Heart left ventricle (tissue), 13 donors: ENCODE measurements around the gene ATG4A.

Experiments used
- POLR2A ChIP-seq, 2 donors: fragments of 450-650 bp; IDR thresholded peaks; one replicate each; pipeline ENCODE4 v1.6.1; 2017; ENCODE audit warnings: antibody characterized with exemption in 2 of 2, mild to moderate bottlenecking in 2 of 2, moderate library complexity in 2 of 2
- TF ChIP-seq, protein P1 (sequence below), 12 donors: fragments of 200-600 bp; sonication (generic) in 4 of 12; IDR thresholded peaks; one replicate each; pipeline versions ENCODE4 v1.5.0 to v1.8.0; 2018 to 2022; ENCODE audit warnings: antibody characterized with exemption in 12 of 12, mild to moderate bottlenecking in 5 of 12
- donor health status: ischemic (EF 13 %, LVEDD 7.1; RV severe dilation, severe dysfunction).
- donor health status: DM: no; HTN: yes; CAD: no.
- donor health status: DM: no; HTN: no; CAD: no.
- donor health status: ischemic (EF 25% LVEDD 6.9; RV normal size, moderate dysfunction).
- donor health status: ischemic (EF 25% LVEDD 5.7; RV mildly dilated, moderate dysfunction).
- donor health status: ischemic (EF 35%, LVEDD 5.7; RV mildly dilated, moderate dysfunction).
- donor health status: nonischemic (EF 11% LVEDD 7.7; RV severe dilation, severe dysfunction).
- donor health status: DM: yes; HTN: yes; CAD: no.
- donor health status: PGD.
- donor health status: ischemic (EF 29% LVEDD 5.4; RV normal size, mild dysfunction).
- donor health status: nonischemic (EF 23%, LVEDD 6.1; RV moderate dilation, normal function).

DNA sequence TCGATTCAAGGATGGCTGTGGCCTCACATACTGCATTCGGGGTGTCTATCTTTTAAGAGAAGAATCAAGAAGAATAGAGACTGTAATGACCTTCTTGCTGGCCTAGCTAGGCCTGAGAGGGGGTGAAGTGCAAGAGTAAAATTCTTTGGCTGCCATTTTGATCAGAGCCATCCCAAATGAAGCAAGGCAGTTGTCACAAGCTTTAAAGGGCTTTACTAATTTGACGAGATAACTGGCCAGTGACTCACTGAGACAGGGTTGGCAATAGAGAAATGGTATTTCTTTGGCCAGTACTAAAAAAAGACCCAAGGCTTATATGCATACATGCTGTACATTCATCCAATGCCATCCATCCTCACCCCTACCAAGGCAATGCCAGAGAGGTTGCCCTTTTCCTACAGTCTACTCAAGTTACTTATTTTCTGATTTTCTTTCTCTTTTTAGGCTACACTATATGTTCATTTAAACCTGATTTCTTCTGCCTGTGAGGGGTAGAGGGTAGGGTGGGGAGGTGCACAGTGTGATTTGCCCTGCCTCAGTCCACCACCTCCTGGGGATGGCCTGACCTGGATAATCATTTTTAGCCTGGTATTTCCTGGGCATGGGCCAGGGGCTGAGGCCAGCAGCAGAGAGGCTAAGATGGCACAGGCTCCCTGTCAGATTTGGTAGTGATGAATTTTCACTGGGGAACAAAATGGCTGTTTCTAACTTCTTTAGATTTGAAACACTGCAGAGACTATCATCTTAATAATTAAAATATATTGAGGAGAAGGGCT is 32.2 kb downstream of the ATG4A start:
- TF ChIP-seq, protein P1, sequence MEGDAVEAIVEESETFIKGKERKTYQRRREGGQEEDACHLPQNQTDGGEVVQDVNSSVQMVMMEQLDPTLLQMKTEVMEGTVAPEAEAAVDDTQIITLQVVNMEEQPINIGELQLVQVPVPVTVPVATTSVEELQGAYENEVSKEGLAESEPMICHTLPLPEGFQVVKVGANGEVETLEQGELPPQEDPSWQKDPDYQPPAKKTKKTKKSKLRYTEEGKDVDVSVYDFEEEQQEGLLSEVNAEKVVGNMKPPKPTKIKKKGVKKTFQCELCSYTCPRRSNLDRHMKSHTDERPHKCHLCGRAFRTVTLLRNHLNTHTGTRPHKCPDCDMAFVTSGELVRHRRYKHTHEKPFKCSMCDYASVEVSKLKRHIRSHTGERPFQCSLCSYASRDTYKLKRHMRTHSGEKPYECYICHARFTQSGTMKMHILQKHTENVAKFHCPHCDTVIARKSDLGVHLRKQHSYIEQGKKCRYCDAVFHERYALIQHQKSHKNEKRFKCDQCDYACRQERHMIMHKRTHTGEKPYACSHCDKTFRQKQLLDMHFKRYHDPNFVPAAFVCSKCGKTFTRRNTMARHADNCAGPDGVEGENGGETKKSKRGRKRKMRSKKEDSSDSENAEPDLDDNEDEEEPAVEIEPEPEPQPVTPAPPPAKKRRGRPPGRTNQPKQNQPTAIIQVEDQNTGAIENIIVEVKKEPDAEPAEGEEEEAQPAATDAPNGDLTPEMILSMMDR (IDR thresholded peaks at IDR 0.05) = no peak
- TF ChIP-seq POLR2A (IDR thresholded peaks at IDR 0.05) = no peak
